ENCODE results near the gene AIG1.
A peak's percentile ranks its signal among the peaks of the same experiment; 100 is the strongest.

Gene AIG1

DNA sequence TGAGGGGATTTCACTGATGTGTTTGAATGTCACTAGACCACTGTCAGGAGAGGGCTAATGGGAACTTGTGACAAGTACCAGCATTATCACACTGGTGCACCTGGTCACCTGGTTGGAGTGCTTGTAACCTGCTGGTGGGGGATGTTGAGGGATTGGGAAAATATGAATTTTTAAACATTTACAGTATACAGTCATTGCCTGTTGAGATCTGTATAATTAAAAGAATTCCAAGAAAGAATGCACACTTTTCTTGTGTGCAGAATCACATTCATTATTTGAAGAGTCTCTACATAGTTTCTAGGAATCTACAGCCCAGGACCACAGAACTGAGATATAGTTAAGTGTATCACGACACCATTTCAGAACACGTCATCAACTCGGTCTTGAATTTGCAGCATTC is 118.4 kb downstream of the AIG1 start:
- TF ChIP-seq, protein P1, sequence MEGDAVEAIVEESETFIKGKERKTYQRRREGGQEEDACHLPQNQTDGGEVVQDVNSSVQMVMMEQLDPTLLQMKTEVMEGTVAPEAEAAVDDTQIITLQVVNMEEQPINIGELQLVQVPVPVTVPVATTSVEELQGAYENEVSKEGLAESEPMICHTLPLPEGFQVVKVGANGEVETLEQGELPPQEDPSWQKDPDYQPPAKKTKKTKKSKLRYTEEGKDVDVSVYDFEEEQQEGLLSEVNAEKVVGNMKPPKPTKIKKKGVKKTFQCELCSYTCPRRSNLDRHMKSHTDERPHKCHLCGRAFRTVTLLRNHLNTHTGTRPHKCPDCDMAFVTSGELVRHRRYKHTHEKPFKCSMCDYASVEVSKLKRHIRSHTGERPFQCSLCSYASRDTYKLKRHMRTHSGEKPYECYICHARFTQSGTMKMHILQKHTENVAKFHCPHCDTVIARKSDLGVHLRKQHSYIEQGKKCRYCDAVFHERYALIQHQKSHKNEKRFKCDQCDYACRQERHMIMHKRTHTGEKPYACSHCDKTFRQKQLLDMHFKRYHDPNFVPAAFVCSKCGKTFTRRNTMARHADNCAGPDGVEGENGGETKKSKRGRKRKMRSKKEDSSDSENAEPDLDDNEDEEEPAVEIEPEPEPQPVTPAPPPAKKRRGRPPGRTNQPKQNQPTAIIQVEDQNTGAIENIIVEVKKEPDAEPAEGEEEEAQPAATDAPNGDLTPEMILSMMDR (conservative IDR thresholded peaks at IDR 0.05; ENCODE audit: low read depth, low read length) = no peak
- no peak for DNase-seq (ENCODE audit: low read depth)
- no peak overlapping the region for H3K4me3 ChIP-seq (ENCODE audit: low read depth, low read length)

DNA sequence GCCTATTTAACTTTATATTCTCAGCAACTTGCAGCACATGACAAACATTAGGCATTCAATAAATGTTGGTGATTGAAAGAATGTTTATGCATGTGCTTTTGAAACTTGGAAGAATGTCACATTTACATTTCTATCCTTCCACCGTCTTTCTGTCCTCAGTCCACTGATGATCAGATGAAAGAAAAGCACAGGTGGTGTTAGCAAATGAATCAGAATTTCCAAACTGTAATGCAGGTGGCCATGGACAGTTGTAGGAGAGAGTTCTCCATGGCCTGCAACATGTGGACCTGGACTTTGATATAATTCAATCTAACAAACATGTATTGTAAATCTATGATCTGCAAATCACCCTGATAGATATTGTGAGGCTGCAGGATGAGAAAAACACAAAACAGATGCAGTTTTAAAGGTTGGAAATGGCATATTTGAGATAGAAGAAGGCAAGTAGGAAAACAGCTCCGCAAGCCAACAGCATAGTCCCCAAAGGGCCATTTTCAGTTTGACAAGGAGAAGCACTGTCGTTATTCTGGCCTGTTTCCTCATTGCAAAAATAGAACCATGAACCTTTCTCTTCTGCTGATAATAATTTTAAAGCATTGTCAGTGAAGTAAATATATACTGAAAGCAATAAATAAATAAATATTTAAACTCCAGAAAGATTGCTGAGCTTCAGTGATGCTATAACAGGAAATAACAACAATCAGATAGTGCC is 119.4 kb downstream of the AIG1 start:
- no peak overlapping the region for H3K4me3 ChIP-seq (ENCODE audit: low read depth, low read length)
- no peak for DNase-seq (ENCODE audit: low read depth)
- TF ChIP-seq, protein P1 (conservative IDR thresholded peaks at IDR 0.05; ENCODE audit: low read depth, low read length) = no peak

DNA sequence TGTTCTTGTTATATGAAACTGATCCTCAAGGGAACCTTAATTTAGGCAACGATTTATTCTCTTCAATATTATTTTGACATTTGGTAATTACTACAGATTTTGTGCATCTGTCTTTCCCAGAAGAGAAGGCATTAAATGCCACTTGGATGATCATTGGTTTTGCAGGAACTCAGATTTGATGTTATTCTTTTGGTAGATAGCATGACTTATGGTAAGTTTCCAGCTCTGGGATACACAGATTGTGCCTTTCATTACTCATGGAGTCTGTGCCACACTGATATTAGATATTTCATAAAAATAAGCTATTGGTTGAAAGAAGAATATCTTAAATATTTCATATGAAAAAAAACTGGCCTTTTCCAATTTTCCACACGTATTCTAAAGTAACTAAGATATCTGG is 120.1 kb downstream of the AIG1 start:
- no peak overlapping the region for H3K4me3 ChIP-seq (ENCODE audit: low read depth, low read length)
- TF ChIP-seq, protein P1 (conservative IDR thresholded peaks at IDR 0.05; ENCODE audit: low read depth, low read length) = no peak
- DNase-seq (ENCODE audit: low read depth) = no peak

DNA sequence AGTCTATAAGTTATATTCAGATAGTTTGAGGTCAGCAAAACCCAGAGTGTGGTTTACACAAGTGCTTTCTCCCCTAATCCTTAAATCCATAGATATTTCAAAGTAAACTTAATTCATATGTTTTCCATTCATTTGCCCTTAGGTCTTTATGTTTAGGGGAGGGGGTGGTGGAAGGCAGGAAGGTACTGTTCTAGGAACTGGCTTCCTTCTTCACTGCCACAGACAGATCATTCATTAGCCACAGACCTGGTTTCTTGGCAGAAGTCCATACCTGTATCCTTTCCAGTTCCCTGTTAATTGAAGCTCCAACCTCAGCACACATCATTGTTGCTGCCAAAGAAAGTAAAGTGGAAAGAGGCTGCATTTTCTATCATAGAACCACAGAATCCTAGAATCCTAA is 123.0 kb downstream of the AIG1 start:
- TF ChIP-seq, protein P1 (conservative IDR thresholded peaks at IDR 0.05; ENCODE audit: low read depth, low read length) = no peak
- DNase-seq (ENCODE audit: low read depth) = no peak
- no peak overlapping the region for H3K4me3 ChIP-seq (ENCODE audit: low read depth, low read length)

DNA sequence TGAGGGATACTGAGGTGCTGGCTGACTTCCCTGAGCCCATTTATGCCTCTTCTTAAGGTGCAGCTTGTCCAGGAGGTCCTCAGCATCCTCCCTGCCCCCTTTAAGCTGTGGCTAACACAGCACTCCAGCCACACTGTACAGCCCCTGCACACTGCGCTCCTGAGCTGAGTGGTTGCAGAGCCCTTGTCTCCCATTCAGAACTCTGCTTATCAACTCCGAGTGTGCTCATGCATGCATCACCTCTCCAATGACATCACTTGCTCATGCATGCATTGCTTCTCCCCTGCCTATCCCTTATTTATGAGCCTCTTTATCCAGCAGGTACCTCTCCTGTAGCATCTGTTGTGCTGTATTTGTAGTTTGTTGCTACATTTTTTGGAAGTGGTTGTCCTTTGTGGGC is 124.6 kb downstream of the AIG1 start:
- TF ChIP-seq, protein P1 (conservative IDR thresholded peaks at IDR 0.05; ENCODE audit: low read depth, low read length) = no peak
- DNase-seq (ENCODE audit: low read depth) = no peak
- H3K4me3 ChIP-seq (ENCODE audit: low read depth, low read length) = no peak overlapping the region

DNA sequence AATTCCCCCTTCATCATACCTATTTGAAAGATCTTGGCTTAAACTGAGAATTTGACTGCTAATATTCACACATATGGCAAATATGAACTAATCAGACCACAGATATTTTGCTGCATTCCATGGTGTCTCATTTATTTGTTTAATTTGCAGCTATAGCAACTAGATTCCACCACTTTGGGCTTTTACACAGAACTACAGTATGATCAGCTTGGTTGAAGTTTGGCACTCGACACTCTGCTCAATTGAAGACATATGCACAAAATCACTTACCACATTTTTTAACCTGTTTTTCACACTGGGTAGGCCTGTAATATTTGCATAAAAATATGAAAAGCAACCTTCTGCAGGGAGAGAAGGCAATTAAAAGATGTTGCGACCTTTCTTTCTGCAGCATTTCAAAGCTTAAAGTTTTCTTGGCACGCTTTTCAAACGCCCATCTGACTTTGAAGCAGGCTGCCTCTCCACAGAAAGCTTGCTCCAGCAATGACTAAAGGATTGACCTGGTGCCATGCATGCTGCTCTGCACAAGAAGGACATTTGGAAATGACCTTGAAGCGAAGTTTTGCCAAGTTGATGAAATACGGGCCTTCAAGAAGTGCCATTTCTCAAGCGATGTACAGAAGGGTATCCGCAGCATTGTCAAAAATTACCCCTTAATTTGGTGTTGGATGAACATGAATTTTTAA is 126.7 kb downstream of the AIG1 start:
- peak; percentile 93 for DNase-seq (ENCODE audit: low read depth)
- H3K4me3 ChIP-seq (ENCODE audit: low read depth, low read length) = no peak overlapping the region

More for the DNA sequence above, 126.7 kb downstream of the AIG1 start:
- TF ChIP-seq, protein P1 (conservative IDR thresholded peaks at IDR 0.05; ENCODE audit: low read depth, low read length) = no peak

Measured in choroid plexus epithelial cell (primary cell).